ENCODE data around the gene PGD.
"Not testable (repeated sequence)": the region's sequence is repeated elsewhere in the genome, so short reads cannot be mapped to it uniquely, and the experiment has no call there.

PGD gene

GRCh38 chr1:10398734-10399443 is at the start of gene PGD:
PGD (plus strand) TSS chr1:10399064; CDS start chr1:10399118, 54 bp downstream.
- peak; percentile 89 for DNase-seq (ENCODE audit: low read depth)

GRCh38 chr1:10353282-10353681 is 45.6 kb upstream of the PGD start:
- DNase-seq (ENCODE audit: low read depth): no peak

- DNase-seq (ENCODE audit: low read depth): no peak
Observed at GRCh38 chr1:10353693-10354092, 45.2 kb upstream of the PGD start.

- no peak for DNase-seq (ENCODE audit: low read depth)
Observed at GRCh38 chr1:10360045-10360444, 38.8 kb upstream of the PGD start.

- no peak for DNase-seq (ENCODE audit: low read depth)
Observed at GRCh38 chr1:10361515-10361914, 37.3 kb upstream of the PGD start.

- DNase-seq (ENCODE audit: low read depth): no peak
Observed at GRCh38 chr1:10368194-10368593, 30.7 kb upstream of the PGD start.

GRCh38 chr1:10374442-10374860 is 24.4 kb upstream of the PGD start:
- no peak for DNase-seq (ENCODE audit: low read depth)

- DNase-seq (ENCODE audit: low read depth): not testable (repeated sequence)
Observed at GRCh38 chr1:10377365-10378029, 21.4 kb upstream of the PGD start.

- DNase-seq (ENCODE audit: low read depth): peak; percentile 83
Observed at GRCh38 chr1:10378081-10378841, 20.6 kb upstream of the PGD start.

GRCh38 chr1:10379101-10379620 is 19.7 kb upstream of the PGD start:
- DNase-seq (ENCODE audit: low read depth): no peak

- no peak for DNase-seq (ENCODE audit: low read depth)
Observed at GRCh38 chr1:10379676-10380075, 19.2 kb upstream of the PGD start.

- DNase-seq (ENCODE audit: low read depth): peak; percentile 86
Observed at GRCh38 chr1:10380594-10381275, 18.1 kb upstream of the PGD start.

- DNase-seq (ENCODE audit: low read depth): no peak
Observed at GRCh38 chr1:10383630-10384029, 15.2 kb upstream of the PGD start.

GRCh38 chr1:10384219-10384618 is 14.6 kb upstream of the PGD start:
- no peak for DNase-seq (ENCODE audit: low read depth)

- DNase-seq (ENCODE audit: low read depth): no peak
Observed at GRCh38 chr1:10386761-10387676, 11.8 kb upstream of the PGD start.

GRCh38 chr1:10387677-10388386 is 11.0 kb upstream of the PGD start:
- no peak for DNase-seq (ENCODE audit: low read depth)

- no peak for DNase-seq (ENCODE audit: low read depth)
Observed at GRCh38 chr1:10388387-10388715, 10.5 kb upstream of the PGD start.

GRCh38 chr1:10389271-10389973 is 9.4 kb upstream of the PGD start:
- DNase-seq (ENCODE audit: low read depth): no peak

GRCh38 chr1:10396870-10397269 is 2.0 kb upstream of the PGD start:
- DNase-seq (ENCODE audit: low read depth): no peak

- DNase-seq (ENCODE audit: low read depth): no peak
Observed at GRCh38 chr1:10398278-10398733, 558 bp upstream of the PGD start.

Measured in non-pigmented ciliary epithelial cell (primary cell).